MM.1S (cell line): ENCODE results near the gene RNLS.
"Not testable (repeated sequence)": the region's sequence is repeated elsewhere in the genome, so short reads cannot be mapped to it uniquely, and the experiment has no call there.

Experiments used
- DNase-seq: peaks from one replicate; pipeline ENCODE4 v3.0.0-alpha.2; 2015
- H2AFZ ChIP-seq: fragments of 300-600 bp; sonication (generic); 2 replicates; pipeline ENCODE4 v1.6.0; 2016; ENCODE audit warnings: antibody characterized with exemption, low read length
- H3F3A ChIP-seq: fragments of 300-600 bp; sonication (generic); 2 replicates; pipeline ENCODE4 v1.6.1; 2016; ENCODE audit warnings: mild to moderate bottlenecking, antibody characterized with exemption, low read length, moderate library complexity, mixed read lengths; ENCODE audit not compliant: insufficient read depth
- H3K27ac ChIP-seq: fragments of 300-600 bp; sonication (generic); 2 replicates; pipeline ENCODE4 v1.5.1; 2016; ENCODE audit warnings: mild to moderate bottlenecking, low read length
- H3K27me3 ChIP-seq: fragments of 300-600 bp; sonication (generic); replicated peaks from 2 replicates; pipeline ENCODE4 v1.6.0; 2016; ENCODE audit warnings: low read length; ENCODE audit not compliant: insufficient read depth
- H3K36me3 ChIP-seq: fragments of 300-600 bp; sonication (generic); replicated peaks from 2 replicates; pipeline ENCODE4 v1.6.1; 2016; ENCODE audit warnings: mild to moderate bottlenecking, low read length, mixed read lengths; ENCODE audit not compliant: insufficient read depth
- H3K4me1 ChIP-seq: fragments of 300-600 bp; sonication (generic); 2 replicates; pipeline ENCODE4 v1.6.1; 2016; ENCODE audit warnings: low read length, mixed read lengths
- H3K4me2 ChIP-seq: fragments of 300-600 bp; sonication (generic); 2 replicates; pipeline ENCODE4 v1.6.0; 2016; ENCODE audit warnings: low read depth, low read length
- H3K4me3 ChIP-seq: fragments of 300-600 bp; sonication (generic); 2 replicates; pipeline ENCODE4 v1.5.1; 2016; ENCODE audit warnings: low read length, mixed read lengths
- H3K79me2 ChIP-seq: fragments of 300-600 bp; sonication (generic); 2 replicates; pipeline ENCODE4 v1.6.1; 2016; ENCODE audit warnings: mixed run types, low read length, mixed read lengths
- H3K9ac ChIP-seq: fragments of 300-600 bp; sonication (generic); 2 replicates; pipeline ENCODE4 v1.6.1; 2016; ENCODE audit warnings: low read length, mixed read lengths
- H3K9me2 ChIP-seq: fragments of 300-600 bp; sonication (generic); replicated peaks from 2 replicates; pipeline ENCODE4 v1.6.1; 2016; ENCODE audit warnings: mild to moderate bottlenecking, low read length, mixed read lengths; ENCODE audit not compliant: insufficient read depth
- H3K9me3 ChIP-seq: fragments of 300-600 bp; sonication (generic); replicated peaks from 2 replicates; pipeline ENCODE4 v1.6.1; 2016; ENCODE audit warnings: mild to moderate bottlenecking, low read length, mixed read lengths; ENCODE audit not compliant: insufficient read depth
- H4K20me1 ChIP-seq: fragments of 300-600 bp; sonication (generic); 2 replicates; pipeline ENCODE4 v1.6.1; 2016; ENCODE audit warnings: mild to moderate bottlenecking, low read length, moderate library complexity, mixed read lengths; ENCODE audit not compliant: insufficient read depth
- CTCF ChIP-seq: fragments of 300-600 bp; sonication (generic); IDR thresholded peaks from 2 replicates; pipeline ENCODE4 v1.5.1; 2016; ENCODE audit warnings: antibody characterized with exemption, low read length, mixed read lengths
- EZH2 ChIP-seq: fragments of 300-600 bp; sonication (generic); optimal IDR thresholded peaks from 2 replicates; pipeline ENCODE3; 2017; ENCODE audit warnings: low read depth, mild to moderate bottlenecking, antibody characterized with exemption, low read length, mixed read lengths
- EZH2phosphoT487 ChIP-seq: fragments of 300-600 bp; sonication (generic); IDR thresholded peaks from 2 replicates; pipeline ENCODE4 v1.6.1; 2018; ENCODE audit warnings: antibody characterized with exemption, low read length

The RNLS gene

GRCh38 chr10:88280518-88280917 is 302.6 kb downstream of the RNLS start:
- H3K9ac ChIP-seq = no peak overlapping the region
- H3K79me2 ChIP-seq = no peaks in the 10 kb centered on the region
- H3K27me3 ChIP-seq = no peaks in the 10 kb centered on the region
- DNase-seq = no peak
- no peaks in the 10 kb centered on the region for H3K9me2 ChIP-seq
- H4K20me1 ChIP-seq = no peaks in the 10 kb centered on the region
- H3K4me2 ChIP-seq = no peak overlapping the region
- H3K36me3 ChIP-seq = no peaks in the 10 kb centered on the region
- H3F3A ChIP-seq = no peaks in the 10 kb centered on the region
- no peak overlapping the region for H3K27ac ChIP-seq
- H2AFZ ChIP-seq = no peak overlapping the region
- no peaks in the 10 kb centered on the region for H3K9me3 ChIP-seq
- H3K4me1 ChIP-seq = peaks cover 18% of the 10 kb centered on the region
- TF ChIP-seq EZH2phosphoT487 (no peak), CTCF (no peak), EZH2 (no peak)
- H3K4me3 ChIP-seq = no peak overlapping the region

GRCh38 chr10:88278912-88279311 is 304.2 kb downstream of the RNLS start:
- H2AFZ ChIP-seq = no peak overlapping the region
- H3K79me2 ChIP-seq = no peaks in the 10 kb centered on the region
- H4K20me1 ChIP-seq = no peaks in the 10 kb centered on the region
- peak; percentile 12 for DNase-seq
- no peaks in the 10 kb centered on the region for H3K9me3 ChIP-seq
- H3K27ac ChIP-seq = no peak overlapping the region
- peaks cover 23% of the 10 kb centered on the region for H3K4me1 ChIP-seq
- no peak for TF ChIP-seq EZH2
- no peak for TF ChIP-seq EZH2phosphoT487
- no peak for TF ChIP-seq CTCF
- H3K9ac ChIP-seq = no peak overlapping the region
- H3F3A ChIP-seq = no peaks in the 10 kb centered on the region
- no peak overlapping the region for H3K4me3 ChIP-seq
- no peaks in the 10 kb centered on the region for H3K36me3 ChIP-seq
- H3K9me2 ChIP-seq = no peaks in the 10 kb centered on the region
- no peaks in the 10 kb centered on the region for H3K27me3 ChIP-seq
- H3K4me2 ChIP-seq = no peak overlapping the region

- H3K79me2 ChIP-seq, H3K9me2 ChIP-seq, DNase-seq, H4K20me1 ChIP-seq, H3K27ac ChIP-seq, H3K9ac ChIP-seq, H3K36me3 ChIP-seq, H3K27me3 ChIP-seq, H2AFZ ChIP-seq, H3K4me3 ChIP-seq, H3K9me3 ChIP-seq, H3K4me2 ChIP-seq: not testable (repeated sequence)
- H3F3A ChIP-seq = peaks cover 12% of the 10 kb centered on the region
- H3K4me1 ChIP-seq = peaks cover 38% of the 10 kb centered on the region
Observed at GRCh38 chr10:88276945-88277344, 306.2 kb downstream of the RNLS start.

- H3K9me3 ChIP-seq = no peaks in the 10 kb centered on the region
- H3K27ac ChIP-seq = no peak overlapping the region
- H3K4me1 ChIP-seq = peaks cover 48% of the 10 kb centered on the region
- no peaks in the 10 kb centered on the region for H3K79me2 ChIP-seq
- H3K4me3 ChIP-seq = no peak overlapping the region
- H3K27me3 ChIP-seq = no peaks in the 10 kb centered on the region
- H2AFZ ChIP-seq = no peak overlapping the region
- H3K9ac ChIP-seq = no peak overlapping the region
- no peaks in the 10 kb centered on the region for H4K20me1 ChIP-seq
- H3K9me2 ChIP-seq = no peaks in the 10 kb centered on the region
- no peak overlapping the region for H3K4me2 ChIP-seq
- H3F3A ChIP-seq = peaks cover 39% of the 10 kb centered on the region
- TF ChIP-seq EZH2 (no peak), CTCF (no peak), EZH2phosphoT487 (no peak)
- H3K36me3 ChIP-seq = no peaks in the 10 kb centered on the region
- DNase-seq = no peak
Observed at GRCh38 chr10:88274286-88274685, 308.8 kb downstream of the RNLS start.
